Adipose tissue (tissue), 3 donors: Measurements from ENCODE around the gene RIPOR2. TPM values are rescaled to one million over a fixed set of nuclear protein-coding genes. Genes with fewer than 3 reads are reported as not detected.

ENCODE experiments used
- H3K27ac ChIP-seq: one replicate; pipeline ENCODE4 v1.5.1; 2013; ENCODE audit warnings: low read depth, low read length
- WGBS, 3 donors: extraction: QIAGEN DNeasy Blood & Tissue Kit; methylation state at CpG; one replicate each; pipeline ENCODE4 v1.1.7; 2013; 5-methylcytosine and 5-hydroxymethylcytosine counted together
- polyA plus RNA-seq, 3 donors: library from polyadenylated mRNA; stranded (reverse); fragments of 200-250 nt; gene quantifications; one replicate each; pipeline ENCODE4 v1.2.3, GENCODE V29; 2013
- donor health status: healthy with polysubstance abuse.
- donor health status: Bipolar disorder and iron deficiency.
- donor health status: healthy.

Gene RIPOR2
- polyA plus RNA-seq, 3 donors = 1.6 to 12.6 (median 7.5) TPM

DNA sequence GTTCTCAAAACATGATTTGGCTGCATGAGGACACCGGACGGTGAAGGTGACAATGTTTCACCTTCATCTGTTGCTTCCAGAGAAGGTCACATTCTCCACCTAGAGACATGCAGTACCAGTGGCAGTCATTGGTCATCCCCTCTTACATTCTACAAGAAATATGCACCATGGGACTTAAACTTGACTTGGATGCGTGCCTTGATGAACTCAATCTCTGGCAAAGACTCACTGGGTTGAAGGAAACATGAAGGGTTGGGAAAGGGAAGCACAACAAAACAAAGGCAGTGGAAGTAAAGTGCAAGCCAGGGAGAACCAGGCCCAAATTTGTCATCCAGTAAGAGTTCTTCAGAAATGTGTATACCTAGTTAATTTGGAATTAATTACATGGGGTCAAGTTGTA is 97.7 kb downstream of the RIPOR2 start:
- no peak overlapping the region for H3K27ac ChIP-seq
- WGBS, 3 donors = 66 to 87% (median 80%) methylated on average over 3 of the region's 3 CpGs

- H3K27ac ChIP-seq = no peak overlapping the region
Observed at GRCh38 chr6:24836109-24836508, 99.7 kb downstream of the RIPOR2 start.

DNA sequence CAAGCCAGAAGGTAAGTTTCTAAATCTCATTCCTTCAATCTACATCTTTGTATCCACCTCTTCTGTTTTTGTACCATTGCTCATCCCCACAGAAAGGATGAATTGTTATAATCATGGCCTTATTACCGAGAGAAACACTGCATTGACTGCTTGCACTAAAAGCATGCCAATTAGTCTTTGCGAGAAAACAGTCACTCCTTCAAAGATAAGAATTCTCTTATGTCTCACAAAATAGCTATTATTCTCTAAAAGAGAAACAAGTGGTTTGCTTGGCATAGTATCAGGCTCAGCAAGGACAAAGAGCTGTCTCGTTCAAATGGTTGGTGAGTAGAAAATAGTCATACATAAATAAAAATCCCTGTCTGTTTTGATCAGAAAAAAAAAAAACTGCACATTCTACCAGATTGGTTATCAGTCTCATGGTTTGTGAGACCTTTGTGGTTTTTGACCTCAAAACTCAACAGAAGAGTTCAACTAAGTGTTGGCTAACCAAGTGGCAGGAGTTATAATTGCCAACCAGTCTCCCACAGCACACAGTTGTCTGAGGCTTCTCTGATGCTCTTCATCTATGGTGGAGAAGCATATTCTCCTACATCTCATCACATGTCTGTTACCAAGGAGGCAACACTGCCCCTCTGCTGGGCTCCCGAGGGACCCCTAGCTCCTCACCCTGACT is 101.9 kb downstream of the RIPOR2 start:
- H3K27ac ChIP-seq = no peak overlapping the region
- WGBS, 3 donors = 85 to 93% (median 91%) methylated on average over 4 of the region's 4 CpGs

More at GRCh38 chr6:24836109-24836508, 99.7 kb downstream of the RIPOR2 start:
- 44 to 52% (median 46%) methylated on average over 2 of the region's 2 CpGs for WGBS, 3 donors

GRCh38 chr6:24832794-24833193 is 103.0 kb downstream of the RIPOR2 start:
- 96 to 98% (median 97%) methylated on average over 1 of the region's 1 CpG for WGBS, 3 donors
- no peak overlapping the region for H3K27ac ChIP-seq

DNA sequence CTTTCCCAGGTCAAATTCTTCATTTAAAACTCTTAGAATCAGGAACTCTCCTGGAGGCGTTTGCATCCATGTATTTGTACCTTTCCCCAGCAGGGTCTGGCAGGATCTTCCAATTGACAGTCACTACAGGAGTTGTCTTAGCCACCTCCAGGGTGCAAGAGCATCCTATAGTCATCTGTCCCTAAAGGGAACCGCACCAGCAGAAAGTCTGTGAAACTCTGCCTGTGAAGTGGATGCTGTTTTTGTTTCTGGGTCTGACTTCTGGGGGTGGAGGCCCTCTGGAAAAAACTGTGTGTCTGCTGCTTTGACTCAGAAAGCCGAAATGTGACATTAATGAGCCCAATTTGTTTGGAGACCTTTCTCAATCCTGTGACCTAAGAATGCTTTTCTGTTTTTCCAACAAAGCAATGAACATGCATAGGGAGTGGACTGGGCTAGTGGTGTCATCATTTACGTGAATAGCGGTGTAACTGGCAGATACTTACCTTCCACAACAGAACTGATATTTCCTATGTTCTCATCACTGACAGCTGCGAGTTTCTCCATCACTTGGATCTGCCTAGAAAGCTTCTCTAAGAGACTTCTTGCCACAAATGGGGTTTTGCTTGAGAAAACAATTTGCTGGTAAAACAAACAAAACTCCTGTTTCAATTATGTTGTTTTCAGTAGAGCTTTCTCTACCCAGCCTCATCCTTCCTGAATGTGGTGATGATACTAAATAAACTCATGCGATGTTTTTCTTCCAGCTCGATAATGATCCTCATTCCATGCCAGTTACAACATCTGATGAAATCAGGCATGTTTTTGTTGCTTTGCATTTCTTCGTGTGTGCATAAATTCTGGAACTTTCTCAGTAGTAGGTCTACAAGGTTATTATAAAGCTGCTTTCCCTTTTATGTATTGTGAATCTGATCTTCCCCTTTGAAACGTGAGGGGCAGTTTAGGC is 103.7 kb downstream of the RIPOR2 start:
- no peak overlapping the region for H3K27ac ChIP-seq
- WGBS, 3 donors = 77 to 83% (median 78%) methylated on average over 10 of the region's 10 CpGs

DNA sequence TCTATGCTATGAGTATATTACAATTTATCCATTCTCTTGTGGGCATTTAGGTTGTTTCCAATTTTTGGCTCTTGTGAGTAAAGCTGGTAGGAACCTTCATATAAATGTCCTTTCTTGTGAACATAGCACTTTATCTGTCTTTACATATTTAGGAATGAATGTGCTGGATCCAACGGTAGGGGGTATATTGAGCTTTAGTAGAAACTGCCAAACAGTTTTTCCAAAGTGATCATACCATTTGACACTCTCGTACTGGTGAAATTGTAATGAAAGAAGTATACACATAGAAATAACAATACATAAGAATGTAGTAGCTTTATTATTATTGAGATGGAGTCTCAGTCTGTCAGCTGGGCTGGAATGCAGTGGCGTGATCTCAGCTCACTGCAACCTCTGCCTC is 106.1 kb downstream of the RIPOR2 start:
- 80 to 94% (median 89%) methylated on average over 3 of the region's 3 CpGs for WGBS, 3 donors
- H3K27ac ChIP-seq = no peak overlapping the region

DNA sequence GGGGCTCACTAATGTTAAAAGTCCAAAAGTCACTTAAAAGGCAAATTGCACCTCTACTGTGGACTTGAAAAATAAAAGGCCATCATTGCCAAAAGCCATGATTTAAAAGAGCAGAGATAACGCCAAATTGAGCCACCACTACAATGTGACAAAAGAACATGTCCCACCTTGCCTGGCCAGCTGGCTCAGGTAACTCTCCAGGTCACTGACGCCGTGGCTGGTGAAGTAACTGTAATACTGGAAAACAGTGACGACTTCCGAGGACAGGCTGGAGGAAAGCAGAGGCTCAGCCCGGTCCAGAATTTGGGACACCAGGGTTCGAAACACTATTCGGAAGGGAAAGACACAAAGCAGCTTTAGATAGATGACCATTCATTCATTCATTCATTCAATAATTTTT is 107.8 kb downstream of the RIPOR2 start:
- no peak overlapping the region for H3K27ac ChIP-seq
- 81 to 89% (median 83%) methylated on average over 8 of the region's 8 CpGs for WGBS, 3 donors

GRCh38 chr6:24827162-24827561 is 108.6 kb downstream of the RIPOR2 start:
- H3K27ac ChIP-seq = no peak overlapping the region
- WGBS, 3 donors = 49 to 94% (median 88%) methylated on average over 3 of the region's 3 CpGs

GRCh38 chr6:24825130-24825630 is 110.6 kb downstream of the RIPOR2 start:
- 17 to 64% (median 55%) methylated on average over 2 of the region's 2 CpGs for WGBS, 3 donors
- H3K27ac ChIP-seq = no peak overlapping the region

DNA sequence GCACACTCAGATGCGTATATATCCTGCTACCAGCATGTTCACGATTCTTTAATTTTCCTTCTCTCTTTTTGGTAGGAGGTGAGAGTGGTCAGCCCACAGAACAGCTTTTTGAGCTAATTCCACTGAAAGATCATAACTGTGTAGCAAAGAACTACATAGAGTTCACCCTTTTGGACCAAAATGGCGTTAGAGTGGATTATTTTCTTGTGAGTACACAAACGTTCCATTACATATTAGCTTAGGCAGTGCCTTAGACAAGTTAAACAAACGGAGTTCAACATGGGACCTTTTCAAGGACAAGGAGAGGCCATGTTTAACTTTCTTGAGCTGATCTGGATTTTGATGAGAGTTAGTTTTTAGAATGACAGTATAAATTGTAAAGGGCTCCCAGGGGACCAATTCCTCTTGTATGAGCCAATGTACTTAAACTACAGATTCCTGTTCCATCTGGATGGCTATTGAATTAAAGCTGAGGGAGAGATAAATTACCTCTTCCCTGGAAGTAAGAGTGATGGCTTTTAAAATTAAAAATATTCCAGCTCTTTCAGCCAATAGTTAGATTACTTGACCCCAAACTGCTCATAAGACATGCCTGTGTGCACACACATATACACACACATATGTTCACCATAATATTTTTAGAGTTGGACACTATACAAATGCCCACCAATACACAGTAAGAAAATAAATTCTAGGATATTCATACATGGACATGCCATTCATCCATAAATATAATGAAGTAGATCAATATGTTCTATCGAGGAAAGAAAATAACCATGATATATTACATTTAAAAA is 111.4 kb downstream of the RIPOR2 start:
- 60 to 89% (median 85%) methylated on average over 6 of the region's 6 CpGs for WGBS, 3 donors

DNA sequence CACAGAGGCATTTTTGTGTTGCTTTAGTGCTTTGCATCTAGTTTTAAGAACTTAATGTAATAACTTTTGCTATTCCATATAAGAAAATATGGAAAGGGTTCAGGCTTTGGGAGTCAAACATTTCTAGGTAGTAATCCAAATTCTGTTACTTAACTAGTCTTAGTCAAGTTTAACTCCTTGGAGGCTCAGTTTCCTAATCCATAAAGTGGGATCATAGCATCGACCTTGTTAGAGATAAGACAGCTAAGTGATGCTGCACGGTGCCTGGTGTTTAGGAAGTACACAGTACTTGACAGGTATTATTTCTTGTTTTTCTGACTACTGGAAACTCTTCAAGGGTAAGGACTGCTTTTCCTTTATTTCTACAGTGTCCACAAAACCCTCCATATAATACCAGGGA is 112.6 kb downstream of the RIPOR2 start:
- H3K27ac ChIP-seq = no peak overlapping the region
- WGBS, 3 donors = 64 to 89% (median 87%) methylated on average over 2 of the region's 2 CpGs

More for the DNA sequence above, 111.4 kb downstream of the RIPOR2 start:
- no peak overlapping the region for H3K27ac ChIP-seq

GRCh38 chr6:24822696-24823095 is 113.1 kb downstream of the RIPOR2 start:
- whole genome bisulfite sequencing, 3 donors = 94 to 99% (median 97%) methylated on average over 6 of the region's 6 CpGs
- no peak overlapping the region for H3K27ac ChIP-seq

- 77 to 95% (median 94%) methylated on average over 3 of the region's 3 CpGs for WGBS, 3 donors
- H3K27ac ChIP-seq = no peak overlapping the region
Observed at GRCh38 chr6:24821860-24822444, 113.8 kb downstream of the RIPOR2 start.

DNA sequence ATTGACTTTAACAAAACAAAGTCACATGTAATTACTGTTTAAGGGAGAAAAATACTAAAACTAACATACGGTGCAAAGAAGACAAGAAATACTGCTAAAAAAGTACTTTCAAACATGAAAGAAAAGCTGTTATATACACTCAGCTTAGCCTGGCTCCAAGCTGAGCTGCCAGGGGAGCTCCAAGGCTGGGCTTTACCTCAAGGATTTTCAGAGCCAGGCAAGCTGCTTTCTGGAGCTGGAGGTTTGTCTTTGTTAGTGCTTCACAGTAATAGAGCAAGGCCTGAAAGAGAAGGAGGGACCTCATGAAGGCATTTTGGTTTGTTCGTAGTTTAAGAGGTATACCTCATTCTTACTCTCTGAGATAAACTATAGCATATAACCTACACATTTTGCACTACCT is 117.4 kb downstream of the RIPOR2 start:
- 61 to 97% (median 95%) methylated on average over 2 of the region's 2 CpGs for WGBS, 3 donors
- H3K27ac ChIP-seq = no peak overlapping the region

GRCh38 chr6:24809728-24810127 is 126.0 kb downstream of the RIPOR2 start:
- WGBS, 3 donors = 76 to 90% (median 81%) methylated on average over 3 of the region's 3 CpGs
- H3K27ac ChIP-seq = no peak overlapping the region

DNA sequence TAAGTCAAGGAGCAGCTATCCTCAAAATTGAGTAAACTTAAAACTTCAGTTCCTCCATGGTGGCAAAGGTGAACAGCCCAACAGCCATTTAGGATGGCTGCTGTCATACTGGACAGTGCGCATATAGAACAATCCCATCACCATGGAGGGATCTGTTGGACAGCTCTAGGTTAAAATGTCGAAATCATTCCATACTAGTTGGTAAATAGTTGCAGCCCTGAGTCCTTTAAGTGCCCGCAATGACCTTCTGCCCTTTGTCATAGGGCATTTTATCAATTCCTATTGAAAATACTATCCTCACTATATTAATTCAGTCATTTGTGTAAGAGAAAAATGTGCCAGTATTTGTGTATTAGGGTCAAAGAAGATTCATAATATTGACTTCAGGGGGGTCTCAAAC is 128.2 kb downstream of the RIPOR2 start:
- 90 to 98% (median 96%) methylated on average over 3 of the region's 3 CpGs for WGBS, 3 donors

DNA sequence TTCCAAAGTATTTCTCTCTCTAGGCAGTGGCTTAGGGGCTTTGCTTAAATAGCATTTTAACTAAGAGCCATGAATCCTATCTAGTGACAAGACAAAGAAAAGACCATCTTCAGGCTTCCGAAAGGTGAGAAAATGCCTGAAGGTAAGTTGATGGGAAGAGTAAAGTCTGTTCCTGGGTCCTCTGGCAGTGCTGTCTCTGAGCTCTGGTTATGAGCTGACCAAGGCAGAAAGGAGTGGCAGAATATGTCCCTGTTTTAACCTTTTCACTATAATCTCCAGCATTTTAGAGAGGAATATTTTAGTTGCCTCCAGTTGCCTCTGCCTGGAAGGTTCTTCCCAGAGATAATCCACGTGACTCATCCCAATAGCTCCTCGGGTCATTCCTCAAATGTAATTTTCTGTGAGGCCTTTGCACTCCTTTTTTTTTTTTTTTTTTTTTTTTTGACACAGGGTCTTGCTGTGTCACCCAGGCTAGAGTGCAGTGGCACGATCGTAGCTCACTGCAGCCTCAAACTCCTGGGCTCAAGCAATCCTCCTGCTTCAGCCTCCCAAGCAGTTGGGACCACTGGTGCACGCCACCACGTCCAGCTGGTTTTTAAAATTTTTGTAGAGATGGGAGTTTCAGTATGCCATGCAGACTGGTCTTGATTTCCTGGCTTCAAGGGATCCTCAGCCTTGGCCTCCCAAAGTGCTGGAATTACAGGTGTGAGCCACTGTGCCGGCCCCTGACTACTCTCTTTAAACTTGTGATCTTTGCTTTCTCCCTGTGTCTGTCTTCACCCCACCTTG is 133.3 kb downstream of the RIPOR2 start:
- H3K27ac ChIP-seq = no peak overlapping the region
- 85 to 90% (median 86%) methylated on average over 8 of the region's 8 CpGs for WGBS, 3 donors

More for the DNA sequence above, 128.2 kb downstream of the RIPOR2 start:
- H3K27ac ChIP-seq = no peak overlapping the region
